Osteoblast (primary cell): ENCODE measurements around the gene ELAVL1. TPM values are rescaled to one million over a fixed set of nuclear protein-coding genes. Genes with fewer than 3 reads are reported as not detected.

Experiments
- DNase-seq: peaks from one replicate; pipeline ENCODE4 v3.0.0; 2011; ENCODE audit warnings: low spot score, mixed read lengths; ENCODE audit not compliant: insufficient read length; ENCODE audit errors: missing footprints
- H2AFZ ChIP-seq: 2 replicates; pipeline ENCODE4 v1.6.0; 2011; ENCODE audit warnings: mild to moderate bottlenecking, low read length
- H3K27ac ChIP-seq: 2 replicates; pipeline ENCODE4 v1.5.1; 2011; ENCODE audit warnings: mild to moderate bottlenecking, low read depth, low read length, moderate library complexity
- H3K27me3 ChIP-seq: 2 replicates; pipeline ENCODE4 v1.6.0; 2012; ENCODE audit warnings: mild to moderate bottlenecking, control low read depth, inconsistent platforms, low read length, moderate library complexity; ENCODE audit not compliant: insufficient read depth
- H3K36me3 ChIP-seq: 2 replicates; pipeline ENCODE4 v1.5.1; 2011; ENCODE audit warnings: mild to moderate bottlenecking, low read length, control low read depth, moderate library complexity; ENCODE audit not compliant: insufficient read depth
- H3K4me1 ChIP-seq: 2 replicates; pipeline ENCODE4 v1.5.1; 2011; ENCODE audit warnings: mild to moderate bottlenecking, low read length, control low read depth, moderate library complexity; ENCODE audit not compliant: insufficient read depth
- H3K4me2 ChIP-seq: 2 replicates; pipeline ENCODE4 v1.6.0; 2011; ENCODE audit warnings: mild to moderate bottlenecking, low read length; ENCODE audit not compliant: insufficient read depth
- H3K4me3 ChIP-seq: fragments of 200-600 bp; sonication (generic); 3 replicates; pipeline ENCODE4 v1.5.1; 2012; ENCODE audit warnings: mild to moderate bottlenecking, low read length, inconsistent platforms; ENCODE audit not compliant: insufficient read depth
- H3K79me2 ChIP-seq: 2 replicates; pipeline ENCODE4 v1.6.0; 2012; ENCODE audit warnings: mild to moderate bottlenecking, low read length, control low read depth, inconsistent platforms; ENCODE audit not compliant: insufficient read depth
- H3K9me3 ChIP-seq: 2 replicates; pipeline ENCODE4 v1.5.1; 2011; ENCODE audit warnings: low read depth, low read length, control low read depth
- H4K20me1 ChIP-seq: 2 replicates; pipeline ENCODE4 v1.6.0; 2012; ENCODE audit warnings: mild to moderate bottlenecking, low read length, control low read depth; ENCODE audit not compliant: insufficient read depth
- CTCF ChIP-seq: IDR thresholded peaks from 2 replicates; pipeline ENCODE4 v1.5.1; 2011; ENCODE audit warnings: mild to moderate bottlenecking, low read depth, low read length, moderate library complexity; ENCODE audit errors: extremely low read depth
- total RNA-seq: library from RNA; depleted of rRNA; stranded (reverse); fragments of >200 nt; gene quantifications from 2 replicates; pipeline ENCODE4 v1.2.3, GENCODE V29; 2012

ELAVL1 gene
- total RNA-seq, 1 donor: 25.7 TPM

- TF ChIP-seq CTCF: no peak
- peak; percentile 76 for DNase-seq
- no peaks in the 10 kb centered on the region for H3K27me3 ChIP-seq
- H3K36me3 ChIP-seq: peaks cover 23% of the 10 kb centered on the region
- H3K4me3 ChIP-seq: no peak overlapping the region
- peaks cover 6% of the 10 kb centered on the region for H3K79me2 ChIP-seq
- H3K27ac ChIP-seq: peak overlapping the region; percentile 92
- no peak overlapping the region for H2AFZ ChIP-seq
- no peaks in the 10 kb centered on the region for H4K20me1 ChIP-seq
- H3K9me3 ChIP-seq: no peaks in the 10 kb centered on the region
- peak overlapping the region; percentile 51 for H3K4me2 ChIP-seq
- H3K4me1 ChIP-seq: peaks cover 25% of the 10 kb centered on the region
Observed at GRCh38 chr19:7927605-7928333, 77.7 kb downstream of the ELAVL1 start.

GRCh38 chr19:7926727-7927604 lies 78.5 kb downstream of the ELAVL1 start:
- Histone ChIP-seq H3K9me3 (no peaks in the 10 kb centered on the region), H3K27ac (no peak overlapping the region), H4K20me1 (peaks cover 4% of the 10 kb centered on the region), H2AFZ (no peak overlapping the region), H3K4me2 (peak overlapping the region; percentile 83), H3K36me3 (peaks cover 22% of the 10 kb centered on the region), H3K4me3 (no peak overlapping the region), H3K27me3 (no peaks in the 10 kb centered on the region), H3K79me2 (peaks cover 12% of the 10 kb centered on the region), H3K4me1 (peaks cover 25% of the 10 kb centered on the region)
- DNase-seq: peak; percentile 66
- no peak for TF ChIP-seq CTCF

GRCh38 chr19:7926021-7926726 lies 79.3 kb downstream of the ELAVL1 start, which contains the start of gene CTXN1:
Gene CTXN1 (minus strand): TSS chr19:7926135. CDS start chr19:7925538, 597 bp downstream.
- no peaks in the 10 kb centered on the region for H3K27me3 ChIP-seq
- DNase-seq: peak; percentile 97
- H3K27ac ChIP-seq: no peak within 1 kb of the TSS
- peaks cover 32% of the 10 kb centered on the region for H3K4me1 ChIP-seq
- H3K4me3 ChIP-seq: peak within 1 kb of the TSS; percentile 66
- TF ChIP-seq CTCF: no peak
- peak within 1 kb of the TSS; percentile 83 for H3K4me2 ChIP-seq
- H3K79me2 ChIP-seq: peaks cover 17% of the 10 kb centered on the region
- H3K36me3 ChIP-seq: peaks cover 22% of the 10 kb centered on the region
- no peaks in the 10 kb centered on the region for H3K9me3 ChIP-seq
- H4K20me1 ChIP-seq: peaks cover 9% of the 10 kb centered on the region
- H2AFZ ChIP-seq: no peak within 1 kb of the TSS
